WERI-Rb-1 (cell line): ENCODE results near the gene PIKFYVE.
"Not testable (repeated sequence)": the region's sequence is repeated elsewhere in the genome, so short reads cannot be mapped to it uniquely, and the experiment has no call there.

Source experiments
- DNase-seq: peaks from one replicate; pipeline ENCODE4 v3.0.0-alpha.2; 2020
- H3K27ac ChIP-seq: fragments of 250-450 bp; sonication (Bioruptor Pico); 2 replicates; pipeline ENCODE4 v1.5.1; 2020; ENCODE audit warnings: mild to moderate bottlenecking, moderate library complexity
- H3K27me3 ChIP-seq: fragments of 250-450 bp; sonication (Bioruptor Pico); 2 replicates; pipeline ENCODE4 v1.5.1; 2021; ENCODE audit warnings: mild to moderate bottlenecking, low read depth, moderate library complexity; ENCODE audit not compliant: insufficient read depth, severe bottlenecking
- H3K36me3 ChIP-seq: fragments of 250-450 bp; sonication (Bioruptor Pico); 2 replicates; pipeline ENCODE4 v1.5.1; 2020; ENCODE audit warnings: mild to moderate bottlenecking, moderate library complexity
- H3K4me3 ChIP-seq: 2 replicates; pipeline ENCODE4 v1.5.1; 2011; ENCODE audit warnings: low read depth, mild to moderate bottlenecking, control low read depth, low read length
- H3K9me3 ChIP-seq: fragments of 250-450 bp; sonication (Bioruptor Pico); 2 replicates; pipeline ENCODE4 v1.5.1; 2021; ENCODE audit warnings: mild to moderate bottlenecking, moderate library complexity; ENCODE audit not compliant: severe bottlenecking
- CTCF ChIP-seq: IDR thresholded peaks from 2 replicates; pipeline ENCODE4 v1.5.1; 2011; ENCODE audit warnings: low read depth, mild to moderate bottlenecking, control low read depth, inconsistent platforms, low read length

Gene PIKFYVE

DNA sequence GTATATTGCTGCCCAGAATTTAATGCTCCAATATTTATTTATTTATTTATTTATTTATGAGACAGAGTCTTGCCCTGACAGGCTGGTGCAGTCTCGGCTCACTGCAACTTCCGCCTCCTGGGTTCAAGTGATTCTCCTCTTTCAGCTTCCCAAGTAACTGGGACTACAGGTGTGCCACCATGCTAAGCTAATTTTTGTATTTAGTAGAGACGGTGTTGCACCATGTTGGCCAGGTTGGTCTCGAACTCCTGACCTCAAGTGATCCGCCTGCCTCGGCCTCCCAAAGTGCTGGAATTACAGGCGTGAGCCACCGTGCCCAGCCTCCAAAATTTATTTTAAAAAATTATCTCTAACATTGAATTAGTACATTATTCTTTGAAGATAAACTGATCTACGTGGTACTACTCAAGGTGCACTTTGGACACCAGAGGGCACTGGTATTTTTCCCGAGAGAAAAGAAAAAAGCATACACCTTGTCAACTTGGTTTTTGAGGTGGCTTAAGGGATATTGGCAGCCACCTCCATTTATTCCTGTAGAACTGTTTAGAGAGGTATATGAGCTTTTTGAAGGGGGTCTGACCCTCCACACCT, 9.8 kb upstream of the PIKFYVE start:
- DNase-seq: peak; percentile 23
- Histone ChIP-seq H3K9me3 (no peaks in the 10 kb centered on the region), H3K27me3 (no peaks in the 10 kb centered on the region), H3K27ac (no peak overlapping the region), H3K36me3 (peaks cover 13% of the 10 kb centered on the region), H3K4me3 (no peak overlapping the region)
- TF ChIP-seq CTCF: 0 out of 2 replicates have a peak, but pooled peaks have one; percentile 16

DNA sequence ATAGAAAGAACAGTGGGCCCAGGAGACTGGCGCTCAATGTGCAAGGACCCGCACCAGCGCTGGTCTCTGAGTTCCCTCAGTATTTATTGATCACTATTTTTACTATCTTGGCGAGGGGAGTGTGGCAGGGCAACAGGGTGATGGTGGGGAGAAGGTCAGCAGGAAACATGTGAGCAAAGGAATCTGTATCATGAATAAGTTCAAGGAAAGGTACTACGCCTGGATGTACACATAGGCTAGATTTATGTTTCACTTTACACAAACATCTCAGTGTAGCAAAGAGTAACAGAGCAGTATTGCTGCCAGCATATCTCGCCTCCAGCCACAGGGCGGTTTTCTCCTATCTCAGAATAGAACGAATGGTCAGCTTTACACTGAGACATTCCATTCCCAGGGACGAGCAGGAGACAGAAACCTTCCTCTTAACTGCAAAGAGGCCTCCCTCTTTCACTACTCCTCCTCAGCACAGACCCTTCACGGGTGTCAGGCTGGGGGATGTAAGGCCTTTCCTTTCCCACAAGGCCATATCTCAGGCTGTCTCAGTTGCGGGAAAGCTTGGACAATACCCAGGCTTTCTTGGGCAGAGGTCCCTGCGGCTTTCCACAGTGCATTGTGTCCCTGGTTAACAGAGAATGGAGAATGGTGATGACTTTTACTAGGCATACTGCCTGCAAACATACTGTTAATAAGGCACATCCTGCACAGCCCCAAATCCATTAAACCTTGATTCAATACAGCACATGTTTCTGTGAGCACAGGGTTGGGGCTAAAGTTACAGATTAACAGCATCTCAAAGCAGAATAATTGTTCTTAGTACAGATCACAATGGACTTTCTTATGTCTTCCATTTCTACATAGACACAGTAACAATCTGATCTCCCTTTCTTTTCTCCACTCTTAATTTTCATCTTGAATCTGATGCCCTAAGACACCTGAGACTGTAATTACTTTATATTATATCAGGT, 8.9 kb upstream of the PIKFYVE start:
- not testable (repeated sequence) for H3K9me3 ChIP-seq, DNase-seq, H3K4me3 ChIP-seq, H3K27me3 ChIP-seq, H3K27ac ChIP-seq, H3K36me3 ChIP-seq

DNA sequence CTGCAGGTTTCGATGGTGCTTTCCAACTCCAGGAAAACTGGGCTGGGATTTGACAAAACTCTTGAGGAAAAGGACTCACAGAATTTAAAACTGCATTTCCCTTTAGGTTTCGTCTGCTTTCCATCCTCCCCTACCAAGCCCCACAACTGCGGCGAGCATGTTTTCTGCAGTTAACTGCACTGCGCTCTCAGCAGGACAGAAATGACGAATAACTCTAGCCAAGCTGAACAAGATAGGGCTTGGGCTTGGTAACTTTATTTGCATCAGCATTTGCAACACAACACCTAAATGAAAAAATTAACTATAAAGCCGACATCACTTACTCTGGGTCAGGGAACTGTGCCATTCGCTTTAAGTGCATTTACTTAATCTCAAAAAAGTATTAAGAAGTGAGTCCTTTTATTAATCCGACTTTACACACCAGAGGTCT, 669 bp upstream of the PIKFYVE start:
- Histone ChIP-seq H3K9me3 (no peaks in the 10 kb centered on the region), H3K4me3 (peak overlapping the region; percentile 97), H3K36me3 (no peaks in the 10 kb centered on the region), H3K27ac (peak overlapping the region; percentile 79), H3K27me3 (no peaks in the 10 kb centered on the region)
- DNase-seq: no peak
- TF ChIP-seq CTCF: no peak

DNA sequence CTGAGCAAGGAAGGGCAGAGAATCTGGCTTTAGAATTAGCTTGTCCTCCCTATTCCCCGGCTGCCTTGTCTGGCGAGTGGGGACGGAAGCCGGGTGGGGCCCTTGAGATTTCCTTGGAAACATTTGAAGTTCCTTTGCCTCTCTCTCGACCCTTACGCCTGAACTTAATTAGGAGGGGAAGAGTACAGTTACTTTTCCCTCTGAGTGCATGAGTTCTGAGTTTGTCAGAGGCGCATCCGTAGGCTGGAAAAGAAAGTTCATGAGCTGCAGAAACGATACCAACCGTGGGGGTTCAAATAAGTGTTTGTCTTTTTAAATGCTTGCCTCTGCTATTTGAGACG, 468 bp downstream of the PIKFYVE start:
- Histone ChIP-seq H3K4me3 (peak overlapping the region; percentile 97), H3K9me3 (no peaks in the 10 kb centered on the region), H3K27ac (peak overlapping the region; percentile 79), H3K36me3 (no peaks in the 10 kb centered on the region), H3K27me3 (no peaks in the 10 kb centered on the region)
- DNase-seq: no peak
- no peak for TF ChIP-seq CTCF

GRCh38 chr2:208266936-208267335, 881 bp downstream of the PIKFYVE start:
- H3K27me3 ChIP-seq: no peaks in the 10 kb centered on the region
- no peak overlapping the region for H3K27ac ChIP-seq
- H3K9me3 ChIP-seq: no peaks in the 10 kb centered on the region
- H3K36me3 ChIP-seq: no peaks in the 10 kb centered on the region
- no peak for TF ChIP-seq CTCF
- peak overlapping the region; percentile 97 for H3K4me3 ChIP-seq
- no peak for DNase-seq

DNA sequence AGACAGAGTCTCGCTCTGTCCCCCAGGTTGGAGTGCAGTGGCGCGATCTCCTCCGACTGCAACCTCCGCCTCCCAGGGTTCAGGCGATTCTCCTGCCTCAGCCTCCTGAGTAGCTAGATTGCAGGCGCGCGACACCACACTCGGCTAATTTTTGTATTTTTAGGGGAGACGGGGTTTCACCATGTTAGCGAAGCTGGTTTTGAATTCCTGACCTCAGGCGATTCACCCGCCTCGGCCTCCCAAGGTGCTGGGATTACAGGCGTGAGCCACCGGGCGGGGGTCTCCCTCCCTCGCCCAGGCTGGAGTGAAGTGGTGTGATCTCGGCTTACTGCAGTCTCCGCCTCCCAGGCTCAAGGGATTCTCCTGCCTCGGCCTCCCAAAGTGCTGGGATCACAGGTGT, 1.5 kb downstream of the PIKFYVE start:
- H3K4me3 ChIP-seq: peak overlapping the region; percentile 97
- H3K27ac ChIP-seq, H3K9me3 ChIP-seq, H3K27me3 ChIP-seq, H3K36me3 ChIP-seq: not testable (repeated sequence)
- peak; percentile 38 for DNase-seq
